SU-DHL-6 (cell line): ENCODE results near the gene ZSCAN22.

Experiments used
- H2AFZ ChIP-seq: fragments of 200-600 bp; sonication (generic); 2 replicates; pipeline ENCODE4 v1.6.1; 2014; ENCODE audit warnings: low read depth, mild to moderate bottlenecking, moderate library complexity, mixed read lengths, antibody characterized with exemption, low read length; ENCODE audit not compliant: severe bottlenecking
- H3F3A ChIP-seq: fragments of 200-600 bp; shearing (Covaris generic); 2 replicates; pipeline ENCODE4 v1.6.0; 2016; ENCODE audit warnings: antibody characterized with exemption, mild to moderate bottlenecking; ENCODE audit not compliant: insufficient read depth
- H3K27ac ChIP-seq: fragments of 200-600 bp; sonication (generic); 2 replicates; pipeline ENCODE4 v1.5.1; 2016; ENCODE audit warnings: low read depth, mild to moderate bottlenecking, low read length, moderate library complexity, mixed read lengths
- H3K27me3 ChIP-seq: fragments of 200-600 bp; sonication (generic), shearing (Covaris generic); 2 replicates; pipeline ENCODE4 v1.6.0; 2014; ENCODE audit warnings: mild to moderate bottlenecking, low read length
- H3K36me3 ChIP-seq: fragments of 200-600 bp; sonication (generic); 2 replicates; pipeline ENCODE4 v1.6.1; 2014; ENCODE audit warnings: mild to moderate bottlenecking, low read length, mixed read lengths
- H3K4me2 ChIP-seq: fragments of 300-600, 200-600 bp; shearing (Covaris generic), sonication (generic); 2 replicates; pipeline ENCODE4 v1.6.0; 2014; ENCODE audit warnings: low read length, low read depth, mild to moderate bottlenecking; ENCODE audit not compliant: poor library complexity, severe bottlenecking
- H3K4me3 ChIP-seq: fragments of 200-600 bp; sonication (generic); 2 replicates; pipeline ENCODE4 v1.5.1; 2014; ENCODE audit warnings: antibody characterized with exemption, low read length, mild to moderate bottlenecking, mixed read lengths; ENCODE audit not compliant: insufficient read depth, poor library complexity, severe bottlenecking
- H3K79me2 ChIP-seq: fragments of 200-600 bp; sonication (generic); 2 replicates; pipeline ENCODE4 v1.6.1; 2014; ENCODE audit warnings: mild to moderate bottlenecking, low read length, moderate library complexity; ENCODE audit not compliant: insufficient read depth
- H3K9ac ChIP-seq: fragments of 200-600 bp; sonication (generic); 2 replicates; pipeline ENCODE4 v1.7.0; 2014; ENCODE audit warnings: mild to moderate bottlenecking, low read length
- H3K9me2 ChIP-seq: fragments of 200-600 bp; sonication (generic); replicated peaks from 2 replicates; pipeline ENCODE4 v1.6.1; 2014; ENCODE audit warnings: low read length; ENCODE audit not compliant: insufficient read depth
- H3K9me3 ChIP-seq: fragments of 200-600 bp; sonication (generic); 2 replicates; pipeline ENCODE4 v1.6.1; 2014; ENCODE audit warnings: low read length, mixed read lengths; ENCODE audit not compliant: insufficient read depth
- H4K20me1 ChIP-seq: fragments of 200-600 bp; sonication (generic); 2 replicates; pipeline ENCODE4 v1.6.1; 2014; ENCODE audit warnings: low read depth, mild to moderate bottlenecking, antibody characterized with exemption, low read length, moderate library complexity, mixed read lengths
- CTCF ChIP-seq: fragments of 200-600 bp; sonication (generic); IDR thresholded peaks from one replicate; pipeline ENCODE4 v1.5.1; 2017; ENCODE audit warnings: antibody characterized with exemption, mild to moderate bottlenecking, low read length, moderate library complexity; ENCODE audit not compliant: insufficient read depth, poor library complexity, severe bottlenecking
- EZH2phosphoT487 ChIP-seq: fragments of 200-600 bp; sonication (generic), shearing (Covaris generic); conservative IDR thresholded peaks from 2 replicates; pipeline ENCODE4 v1.6.1; 2018; ENCODE audit warnings: mild to moderate bottlenecking, antibody characterized with exemption, low read length, moderate library complexity, mixed read lengths

Gene ZSCAN22

GRCh38 chr19:58284199-58284598 is 42.6 kb upstream of the ZSCAN22 start:
- H2AFZ ChIP-seq: no peak overlapping the region
- no peaks in the 10 kb centered on the region for H3K9me2 ChIP-seq
- H3K27ac ChIP-seq: no peak overlapping the region
- H3K4me3 ChIP-seq: no peak overlapping the region
- H3K79me2 ChIP-seq: peaks cover 47% of the 10 kb centered on the region
- no peaks in the 10 kb centered on the region for H3K36me3 ChIP-seq
- TF ChIP-seq CTCF (no peak), EZH2phosphoT487 (no peak)
- H3K9ac ChIP-seq: no peak overlapping the region
- H4K20me1 ChIP-seq: no peaks in the 10 kb centered on the region
- no peaks in the 10 kb centered on the region for H3K9me3 ChIP-seq
- H3F3A ChIP-seq: no peaks in the 10 kb centered on the region; the same call in 1 of the 2 replicates
- no peak overlapping the region for H3K4me2 ChIP-seq
- H3K27me3 ChIP-seq: no peaks in the 10 kb centered on the region

GRCh38 chr19:58291943-58292342 is 34.9 kb upstream of the ZSCAN22 start:
- no peaks in the 10 kb centered on the region for H3K9me2 ChIP-seq
- H3K27ac ChIP-seq: no peak overlapping the region
- H3K9me3 ChIP-seq: no peaks in the 10 kb centered on the region
- H3K9ac ChIP-seq: no peak overlapping the region
- H3K4me2 ChIP-seq: no peak overlapping the region
- no peaks in the 10 kb centered on the region for H3K27me3 ChIP-seq
- no peak for TF ChIP-seq EZH2phosphoT487
- TF ChIP-seq CTCF: no peak
- H3K36me3 ChIP-seq: peaks cover 26% of the 10 kb centered on the region
- H4K20me1 ChIP-seq: no peaks in the 10 kb centered on the region
- no peaks in the 10 kb centered on the region for H3F3A ChIP-seq
- no peak overlapping the region for H2AFZ ChIP-seq
- H3K4me3 ChIP-seq: no peak overlapping the region
- H3K79me2 ChIP-seq: peaks cover 14% of the 10 kb centered on the region

DNA sequence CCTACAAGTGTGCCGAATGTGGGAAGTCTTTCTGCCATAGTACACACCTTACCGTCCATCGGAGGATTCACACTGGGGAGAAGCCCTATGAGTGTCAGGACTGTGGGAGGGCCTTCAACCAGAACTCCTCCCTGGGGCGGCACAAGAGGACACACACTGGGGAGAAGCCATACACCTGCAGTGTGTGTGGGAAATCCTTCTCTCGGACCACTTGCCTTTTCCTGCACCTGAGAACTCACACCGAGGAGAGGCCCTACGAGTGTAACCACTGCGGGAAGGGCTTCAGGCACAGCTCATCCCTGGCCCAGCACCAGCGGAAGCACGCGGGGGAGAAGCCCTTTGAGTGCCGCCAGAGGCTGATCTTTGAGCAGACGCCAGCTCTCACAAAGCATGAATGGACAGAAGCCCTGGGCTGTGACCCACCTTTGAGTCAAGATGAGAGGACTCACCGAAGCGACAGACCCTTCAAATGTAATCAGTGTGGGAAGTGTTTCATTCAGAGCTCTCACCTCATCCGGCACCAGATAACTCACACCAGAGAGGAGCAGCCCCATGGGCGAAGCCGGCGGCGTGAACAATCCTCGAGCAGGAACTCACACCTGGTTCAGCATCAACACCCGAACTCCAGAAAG is 31.9 kb upstream of the ZSCAN22 start:
- Histone ChIP-seq H3K4me3 (no peak overlapping the region), H3K27ac (no peak overlapping the region), H3K79me2 (peaks cover 30% of the 10 kb centered on the region), H3K9me2 (no peaks in the 10 kb centered on the region), H4K20me1 (no peaks in the 10 kb centered on the region), H3K9ac (no peak overlapping the region), H3F3A (no peaks in the 10 kb centered on the region), H3K9me3 (no peaks in the 10 kb centered on the region), H3K4me2 (no peak overlapping the region), H2AFZ (no peak overlapping the region), H3K36me3 (peaks cover 26% of the 10 kb centered on the region), H3K27me3 (no peaks in the 10 kb centered on the region)
- TF ChIP-seq EZH2phosphoT487: no peak
- no peak for TF ChIP-seq CTCF
